GM12874 (cell line): ENCODE measurements around the gene SPTB.

Source experiments
- TF ChIP-seq, protein P1 (sequence below): IDR thresholded peaks from 2 replicates; pipeline ENCODE4 v1.5.1; 2011; ENCODE audit warnings: low read depth, mild to moderate bottlenecking, control low read depth, low read length, moderate library complexity; ENCODE audit not compliant: insufficient read depth

SPTB gene

DNA sequence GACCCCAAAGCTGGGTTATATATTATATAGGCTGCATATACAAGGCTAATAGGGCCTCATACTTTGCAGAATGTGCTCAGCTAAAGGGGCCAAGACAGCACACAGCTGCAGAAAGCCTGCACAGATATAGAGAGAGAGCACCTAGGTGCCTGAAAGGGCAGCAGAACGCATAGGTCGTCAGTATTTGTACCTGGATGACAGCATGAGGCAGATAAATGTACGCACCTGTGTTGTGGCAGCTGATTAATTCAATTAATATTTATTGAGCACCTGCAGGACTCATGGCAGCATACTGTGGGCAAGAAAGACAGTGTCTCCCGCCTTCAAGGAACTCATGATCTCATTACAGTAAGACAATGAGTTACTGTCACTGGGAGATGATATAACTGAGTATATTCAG is 33.4 kb downstream of the SPTB start:
- TF ChIP-seq, protein P1, sequence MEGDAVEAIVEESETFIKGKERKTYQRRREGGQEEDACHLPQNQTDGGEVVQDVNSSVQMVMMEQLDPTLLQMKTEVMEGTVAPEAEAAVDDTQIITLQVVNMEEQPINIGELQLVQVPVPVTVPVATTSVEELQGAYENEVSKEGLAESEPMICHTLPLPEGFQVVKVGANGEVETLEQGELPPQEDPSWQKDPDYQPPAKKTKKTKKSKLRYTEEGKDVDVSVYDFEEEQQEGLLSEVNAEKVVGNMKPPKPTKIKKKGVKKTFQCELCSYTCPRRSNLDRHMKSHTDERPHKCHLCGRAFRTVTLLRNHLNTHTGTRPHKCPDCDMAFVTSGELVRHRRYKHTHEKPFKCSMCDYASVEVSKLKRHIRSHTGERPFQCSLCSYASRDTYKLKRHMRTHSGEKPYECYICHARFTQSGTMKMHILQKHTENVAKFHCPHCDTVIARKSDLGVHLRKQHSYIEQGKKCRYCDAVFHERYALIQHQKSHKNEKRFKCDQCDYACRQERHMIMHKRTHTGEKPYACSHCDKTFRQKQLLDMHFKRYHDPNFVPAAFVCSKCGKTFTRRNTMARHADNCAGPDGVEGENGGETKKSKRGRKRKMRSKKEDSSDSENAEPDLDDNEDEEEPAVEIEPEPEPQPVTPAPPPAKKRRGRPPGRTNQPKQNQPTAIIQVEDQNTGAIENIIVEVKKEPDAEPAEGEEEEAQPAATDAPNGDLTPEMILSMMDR: no peak

DNA sequence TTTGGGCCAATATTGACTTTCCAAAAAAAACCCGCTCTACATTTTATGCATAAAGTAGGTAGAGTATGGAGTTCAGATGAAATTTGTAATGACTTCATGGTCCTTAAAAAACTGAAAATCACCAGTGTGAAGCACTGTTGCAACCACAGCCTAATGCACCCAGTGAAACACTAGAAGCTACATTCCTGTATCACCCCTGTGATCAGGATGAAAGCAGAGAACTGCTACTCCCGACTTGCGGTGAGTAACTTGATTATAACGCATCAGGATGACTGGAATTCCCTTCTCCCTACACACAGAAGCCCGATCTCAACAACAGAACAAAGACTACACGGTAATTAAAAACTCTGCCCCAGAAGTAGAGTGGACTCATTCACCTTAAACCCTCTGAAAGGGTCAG is 33.8 kb downstream of the SPTB start:
- TF ChIP-seq, protein P1: no peak

DNA sequence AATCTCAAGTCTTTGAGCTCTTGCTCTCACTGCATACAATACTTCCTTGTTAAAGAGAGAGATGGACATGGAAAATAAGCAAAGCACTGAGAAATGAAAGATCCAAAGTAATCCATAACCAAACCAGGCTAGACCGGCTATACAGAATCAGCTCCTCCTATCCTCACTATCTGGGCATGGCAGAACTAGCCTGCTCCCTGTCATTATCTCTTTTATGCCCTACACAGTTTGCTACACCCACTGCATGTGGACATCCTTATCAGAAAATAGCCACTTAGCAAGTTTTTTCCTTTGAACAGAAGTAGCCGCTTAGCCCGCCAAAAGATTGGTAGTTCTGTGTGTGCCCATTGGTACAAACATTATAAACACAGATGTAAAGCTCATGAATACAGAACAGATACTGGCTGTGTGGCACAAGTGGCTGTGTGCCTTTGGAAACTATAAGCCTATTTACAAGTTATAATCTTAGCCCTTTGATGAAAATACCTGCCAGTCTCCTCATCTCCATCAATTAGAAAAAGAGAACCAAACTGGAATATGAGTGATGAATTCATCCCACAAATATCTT is 34.7 kb downstream of the SPTB start:
- TF ChIP-seq, protein P1: no peak

DNA sequence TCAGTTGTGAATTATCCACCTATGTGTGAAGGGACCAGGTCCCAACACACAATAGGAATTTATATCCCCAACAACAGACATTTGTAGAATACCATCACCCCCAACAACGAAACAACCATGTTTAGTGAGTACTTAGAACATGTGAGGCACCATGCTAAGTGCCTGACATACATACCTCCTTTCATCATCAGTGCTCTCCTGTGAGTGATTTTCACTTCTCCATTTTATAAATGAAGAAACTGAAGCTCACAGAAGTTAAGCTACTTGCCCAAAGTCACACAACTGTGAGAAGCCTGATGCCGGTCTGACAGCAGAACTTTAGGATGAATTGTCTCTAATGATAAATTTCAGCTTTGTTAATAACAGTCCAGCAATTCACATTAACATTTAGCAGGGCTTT is 35.4 kb downstream of the SPTB start:
- TF ChIP-seq, protein P1: no peak

DNA sequence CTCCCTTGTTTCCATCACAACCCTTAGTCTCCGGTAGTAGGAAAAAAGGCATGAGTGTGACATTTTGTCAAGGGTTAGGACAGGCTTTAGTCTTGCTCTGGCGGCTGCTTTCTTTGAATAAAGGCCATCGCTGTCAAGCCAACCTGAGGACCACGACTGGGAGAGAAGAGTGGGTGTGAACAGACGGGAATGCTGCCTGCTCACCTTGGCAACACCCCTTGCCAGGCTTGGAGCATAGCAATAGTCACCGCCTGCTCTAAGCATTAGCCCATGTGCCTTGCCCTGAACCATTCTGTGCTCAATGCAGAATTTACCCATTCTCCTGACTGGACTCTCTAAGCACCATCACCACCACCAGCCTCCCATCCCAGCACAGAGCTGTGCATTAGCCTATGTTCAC is 36.2 kb downstream of the SPTB start:
- TF ChIP-seq, protein P1: no peak

DNA sequence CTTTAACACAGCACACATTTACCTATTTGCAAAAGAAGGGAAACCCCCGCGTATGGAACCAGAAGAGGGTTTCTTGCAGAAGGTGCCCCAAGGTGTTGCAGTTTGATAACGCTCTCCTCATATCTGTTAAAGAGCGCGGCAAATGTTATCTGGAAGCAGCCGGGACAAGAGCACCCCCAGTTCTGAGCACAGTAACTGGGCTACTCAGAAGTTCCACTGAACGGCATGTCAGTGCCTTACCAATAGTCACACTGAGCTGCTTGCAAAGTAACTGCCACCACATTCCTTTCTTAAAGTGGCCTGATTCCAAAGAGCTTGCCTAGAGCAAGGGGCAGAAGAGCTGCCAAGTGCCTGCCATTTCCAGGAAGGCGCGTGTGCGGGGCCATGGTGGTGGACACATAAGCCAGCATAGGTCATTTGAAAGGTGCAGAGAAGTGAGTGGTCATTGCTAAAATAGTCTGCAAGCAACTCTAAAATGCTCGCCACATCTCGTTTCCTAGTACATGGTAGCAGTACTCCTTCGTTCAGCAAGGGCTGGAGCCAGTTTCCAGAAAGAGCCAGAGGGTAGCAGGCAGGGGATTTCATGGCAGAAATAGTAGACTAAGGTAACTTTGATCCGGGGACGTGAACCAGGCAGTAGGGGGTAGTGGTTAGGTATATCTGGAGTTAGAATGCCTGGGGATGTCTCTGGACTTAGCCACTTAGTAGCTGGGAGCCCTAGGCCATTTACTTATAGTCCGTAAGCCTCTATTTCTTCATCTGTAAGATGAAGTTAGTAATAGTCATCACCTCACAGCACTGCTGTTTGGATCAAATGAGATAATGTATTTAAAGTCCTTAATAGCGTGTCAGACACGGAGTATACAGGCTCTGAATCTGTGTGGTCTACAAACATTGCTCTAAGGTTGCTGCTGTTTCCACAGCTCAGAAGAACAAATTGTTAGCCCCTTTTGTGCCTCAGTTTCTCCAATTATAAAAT is 37.6 kb downstream of the SPTB start:
- TF ChIP-seq, protein P1: no peak

DNA sequence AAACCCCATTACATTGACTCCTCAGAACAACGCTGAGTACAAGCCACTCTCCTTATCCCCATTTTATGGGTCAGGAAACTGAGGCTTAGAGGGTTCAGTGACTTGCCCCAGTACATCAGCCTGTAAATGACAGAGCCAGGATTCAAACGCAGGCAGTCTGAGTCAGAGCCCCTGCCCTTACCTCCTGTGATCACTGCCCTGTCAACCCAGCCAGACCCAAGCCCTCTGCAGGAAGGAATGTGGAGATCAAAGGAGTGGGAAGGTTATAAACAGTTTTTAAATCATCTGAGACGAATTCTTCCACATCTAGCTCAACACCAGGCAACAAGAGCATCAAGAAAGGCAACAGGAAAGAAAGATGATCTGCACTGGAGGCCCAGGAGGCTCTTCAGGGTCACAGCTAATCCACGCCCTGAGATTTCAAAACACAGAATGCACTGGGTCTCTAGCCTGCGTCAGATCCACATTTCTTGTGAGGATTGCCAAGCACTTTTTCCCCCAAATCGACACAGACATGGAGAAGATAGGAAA is 38.5 kb downstream of the SPTB start:
- TF ChIP-seq, protein P1: no peak
